Suppressor macrophage treated with lipopolysaccharide for 4 hours (primary cell): ENCODE data around the gene LBHD2.
"Not testable (repeated sequence)": the region's sequence is repeated elsewhere in the genome, so short reads cannot be mapped to it uniquely, and the experiment has no call there.

Source experiments
- DNase-seq: peaks from one replicate; pipeline ENCODE4 v3.0.0-alpha.2; 2020

LBHD2 gene

DNA sequence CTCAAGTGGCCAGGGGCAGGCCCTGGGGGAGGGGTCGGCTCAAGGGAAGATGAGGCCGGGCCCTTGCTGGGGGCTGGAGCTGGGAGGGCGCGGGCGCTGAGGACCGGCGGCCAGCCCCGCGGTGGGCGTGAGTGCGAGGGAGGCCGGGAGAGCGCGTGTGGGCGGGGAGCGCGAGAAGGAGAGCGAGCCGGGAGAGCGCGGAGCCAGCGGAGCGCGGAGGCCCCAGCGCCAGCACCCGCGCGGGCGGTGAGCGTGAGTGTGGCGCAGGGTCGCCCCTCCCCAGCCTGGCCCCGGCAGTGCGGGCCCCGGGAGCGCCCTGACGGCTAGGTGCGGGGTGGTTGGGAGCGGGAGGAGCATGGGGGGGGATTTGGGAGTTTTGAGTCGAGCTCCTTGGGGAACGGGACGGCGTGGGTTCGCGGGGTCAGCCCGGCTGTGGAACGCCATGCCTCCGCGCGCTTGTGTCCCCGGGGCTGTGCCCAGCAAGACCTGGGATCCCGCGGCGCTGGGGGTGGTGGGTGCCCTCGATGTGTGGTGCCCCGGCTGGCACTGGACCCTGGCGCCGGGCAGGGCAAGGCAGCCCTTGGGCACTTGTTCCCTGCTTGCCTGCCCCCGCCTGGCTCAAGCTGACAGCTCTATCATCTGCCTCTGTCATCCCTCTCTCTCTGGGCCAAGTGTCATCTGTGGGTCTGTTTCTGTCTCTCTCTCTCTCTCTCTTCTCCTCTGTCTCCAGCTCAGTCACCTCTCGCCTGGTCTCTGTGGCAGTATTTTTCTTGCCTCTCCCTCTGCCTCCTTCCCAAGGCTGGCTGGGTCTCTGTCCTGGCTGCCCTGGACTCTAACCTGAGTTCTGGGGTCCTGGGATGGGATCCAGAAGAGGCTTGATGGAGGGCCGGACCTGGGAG, at the start of gene LBHD2:
TSS of gene LBHD2 (plus strand) at position 190 of the 899 bp plus-strand sequence. CDS start 1,803 bp downstream, outside the sequence.
- no peak for DNase-seq

DNA sequence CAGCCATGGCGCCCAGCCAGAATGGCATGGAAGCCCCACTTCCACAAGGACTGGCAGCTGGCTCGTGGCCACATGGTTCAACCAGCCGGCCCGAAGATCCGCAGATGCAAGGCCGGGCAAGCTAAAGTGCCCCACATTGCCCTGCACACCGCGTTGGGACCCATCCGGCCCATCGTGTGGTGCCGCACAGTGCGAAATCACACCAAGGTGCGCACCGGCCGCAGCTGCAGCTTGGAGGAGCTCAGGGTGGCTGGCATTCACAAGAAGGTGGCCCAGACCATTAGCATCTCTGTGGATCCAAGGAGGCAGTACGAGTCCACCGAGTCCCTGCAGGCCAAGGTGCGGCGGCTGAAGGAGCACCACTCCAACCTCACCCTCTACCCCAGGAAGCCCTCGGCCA, 42.5 kb upstream of the LBHD2 start:
- DNase-seq, result no peak

DNA sequence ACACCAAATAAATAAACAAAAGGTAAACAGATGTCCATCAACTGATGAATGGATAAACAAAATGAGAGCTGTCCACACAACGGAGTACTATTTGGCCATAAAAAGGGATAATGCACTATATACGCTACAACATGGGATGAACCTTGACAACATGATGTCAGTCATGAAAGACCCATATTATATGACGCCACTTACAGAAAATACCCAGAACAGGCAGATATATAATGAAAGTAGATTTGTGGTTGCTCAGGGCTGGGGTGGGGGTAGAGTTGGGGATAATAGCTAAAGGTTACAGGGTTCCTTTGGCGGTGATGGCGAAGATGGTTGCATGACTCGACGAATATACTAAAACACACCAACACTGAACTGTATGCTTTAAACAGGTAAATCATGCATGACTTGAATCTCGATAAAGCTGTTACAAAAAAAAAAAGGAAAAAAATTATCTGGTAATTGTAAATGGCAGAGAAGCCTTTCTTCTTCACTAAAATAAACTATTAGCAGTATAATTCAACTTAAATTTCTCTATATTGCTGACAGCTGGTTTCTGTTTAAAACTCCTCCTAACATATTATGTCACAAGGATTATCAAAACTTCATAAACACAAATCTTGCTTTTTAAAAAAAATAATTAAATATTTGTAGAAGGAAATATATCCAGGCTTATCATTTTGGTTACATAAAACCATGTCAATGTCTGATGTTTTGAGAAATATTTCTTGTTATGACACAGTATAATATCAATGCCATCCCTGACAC, 40.6 kb upstream of the LBHD2 start:
- no peak for DNase-seq

DNA sequence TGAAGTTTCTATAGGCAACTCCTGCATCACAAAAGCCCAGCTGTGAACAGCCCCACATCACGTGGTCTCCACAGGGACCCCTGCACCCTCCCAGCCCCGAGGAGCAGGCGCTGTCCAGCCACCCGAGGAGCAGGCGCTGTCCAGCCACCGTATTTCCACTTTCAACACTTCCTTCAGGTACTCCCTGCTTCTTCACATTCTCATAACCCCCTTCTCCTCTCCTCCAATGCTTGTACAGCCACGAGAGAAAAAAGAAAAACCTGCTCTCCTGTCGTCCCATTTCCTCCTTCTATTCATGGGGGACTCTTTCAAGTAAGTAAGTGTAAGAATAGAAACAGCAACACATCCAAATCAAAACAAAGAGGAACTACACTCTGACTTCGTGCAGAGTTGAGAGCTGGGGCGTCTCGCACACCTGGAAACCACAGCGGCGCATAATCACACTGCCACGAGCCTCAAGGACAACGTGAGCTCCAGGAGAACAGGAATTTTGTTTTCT, 38.6 kb upstream of the LBHD2 start:
- DNase-seq, result no peak

DNA sequence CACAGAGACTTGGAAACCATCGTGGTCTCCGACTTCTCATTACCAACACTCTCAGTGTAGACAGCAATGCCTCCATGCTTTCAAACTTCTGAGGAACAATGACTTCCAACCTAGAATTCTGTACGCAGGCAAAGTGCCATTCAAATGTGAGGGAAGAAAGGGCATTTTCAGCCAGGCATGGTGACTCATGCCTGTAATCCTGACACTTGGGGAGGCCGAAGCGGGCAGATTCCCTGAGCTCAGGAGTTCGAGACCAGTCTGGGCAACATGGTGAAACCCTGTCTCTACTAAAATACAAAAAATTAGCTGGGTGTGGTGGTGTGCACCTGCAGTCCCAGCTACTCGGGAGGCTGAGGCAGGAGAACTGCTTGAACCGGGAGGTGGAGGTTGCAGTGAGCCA, 36.6 kb upstream of the LBHD2 start:
- not testable (repeated sequence) for DNase-seq

DNA sequence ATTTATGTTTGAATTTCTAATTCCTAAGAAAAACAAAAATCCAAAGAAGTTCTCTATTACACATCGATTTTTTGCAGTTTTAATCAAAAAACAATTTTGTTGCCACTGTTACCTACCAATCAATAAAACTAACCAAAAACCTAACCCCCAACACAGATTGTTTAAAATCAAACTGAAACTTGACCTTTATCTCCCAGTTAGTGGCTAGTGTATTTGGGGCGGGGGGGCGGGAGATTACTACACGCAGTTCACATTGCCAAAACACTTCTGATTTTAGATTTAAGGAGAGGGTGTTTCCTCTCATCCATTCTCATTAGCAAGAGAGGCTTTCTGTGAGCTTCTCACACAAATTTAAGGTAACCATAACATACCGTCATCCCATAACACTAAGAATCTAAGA, 33.1 kb upstream of the LBHD2 start:
- DNase-seq, result no peak

DNA sequence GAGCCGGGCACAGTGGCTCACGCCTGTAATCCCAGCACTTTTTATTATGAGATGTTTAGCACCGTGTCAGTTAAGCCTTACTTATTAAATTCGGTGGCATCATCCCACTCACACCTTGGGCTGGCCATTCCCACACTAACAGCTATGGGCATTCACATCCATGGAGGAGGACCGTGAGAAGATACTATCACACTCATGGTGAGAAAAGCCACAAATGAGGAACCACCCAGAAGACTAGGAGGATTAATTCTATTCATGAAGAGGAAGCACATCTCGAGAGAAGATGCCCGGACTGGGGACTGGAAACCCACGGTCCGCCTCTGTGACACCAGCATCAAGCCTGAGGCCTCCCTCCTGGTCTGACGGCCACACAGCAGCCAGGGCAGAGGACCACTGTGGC, 31.6 kb upstream of the LBHD2 start:
- DNase-seq, result peak; percentile 80

DNA sequence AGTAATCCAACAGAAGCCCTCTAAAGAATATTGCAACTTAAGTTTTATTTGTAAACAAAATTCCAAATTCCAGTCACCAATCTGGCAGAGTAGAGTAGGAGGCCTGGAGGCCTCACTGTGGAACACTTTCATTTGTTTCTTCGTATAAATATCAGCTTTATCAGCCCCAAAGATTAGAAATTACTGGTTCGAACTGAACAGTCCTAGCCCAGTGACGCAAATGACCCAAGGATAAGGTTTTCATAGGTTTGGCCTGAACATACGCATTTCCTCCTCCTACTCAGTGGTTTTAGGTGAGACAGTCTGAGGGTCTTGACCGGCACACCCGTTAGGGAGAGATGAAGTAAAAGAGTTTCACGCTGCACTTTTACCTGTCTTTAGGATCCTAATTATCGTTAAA, 28.3 kb upstream of the LBHD2 start:
- DNase-seq, result no peak

DNA sequence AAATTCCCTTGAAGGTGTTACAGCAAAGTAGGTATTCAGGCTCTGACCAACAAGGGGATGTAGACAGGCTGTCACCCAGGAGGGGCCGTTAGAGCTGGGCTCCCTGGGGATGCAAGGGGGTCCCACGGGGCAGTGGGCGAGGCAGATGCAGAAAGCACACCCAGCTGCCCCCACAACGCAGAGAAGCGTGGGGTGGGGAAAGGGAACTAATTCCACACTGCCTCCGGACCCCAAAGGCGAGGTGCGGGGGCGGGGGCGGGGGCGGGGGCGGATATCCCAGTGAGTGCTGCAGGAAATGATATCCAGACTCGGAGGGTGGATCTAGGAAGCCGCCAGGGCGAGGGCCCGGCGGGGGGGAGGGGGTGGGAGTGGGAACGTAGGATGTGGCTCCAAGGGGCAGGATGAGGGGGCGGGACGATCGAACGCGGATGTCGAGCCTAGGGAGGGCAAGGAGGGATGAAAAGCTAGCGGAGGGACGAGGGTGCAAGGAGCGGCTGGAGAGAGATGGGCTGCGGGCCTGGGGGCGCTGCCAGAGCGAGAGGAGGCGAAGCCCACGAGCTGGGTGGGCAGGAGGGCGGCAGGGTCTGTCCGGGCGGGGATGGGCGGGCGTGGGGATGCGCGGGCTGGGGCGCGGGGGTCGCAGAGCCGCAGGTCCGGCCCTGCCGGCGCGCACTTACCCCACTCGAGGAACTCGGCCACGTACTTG, 27.5 kb upstream of the LBHD2 start:
- DNase-seq, result no peak

DNA sequence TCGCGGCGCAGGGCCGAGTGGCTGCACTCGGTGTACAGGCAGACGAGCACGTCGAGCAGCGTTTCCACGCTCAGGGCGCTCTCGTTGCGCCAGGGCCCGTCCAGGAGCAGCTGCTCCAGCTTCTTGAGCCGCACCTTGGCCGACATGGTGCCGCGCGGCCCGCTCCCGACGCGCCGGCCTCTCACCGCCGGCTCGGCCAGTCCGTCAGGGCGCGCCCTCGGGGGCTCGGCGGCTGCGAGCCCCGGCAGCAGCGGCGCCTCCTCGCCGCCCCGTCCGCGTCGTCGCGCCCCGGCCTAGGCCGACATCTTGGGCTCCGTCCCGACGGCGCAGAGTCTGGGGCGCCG, 27.0 kb upstream of the LBHD2 start:
- DNase-seq, result peak; percentile 14

DNA sequence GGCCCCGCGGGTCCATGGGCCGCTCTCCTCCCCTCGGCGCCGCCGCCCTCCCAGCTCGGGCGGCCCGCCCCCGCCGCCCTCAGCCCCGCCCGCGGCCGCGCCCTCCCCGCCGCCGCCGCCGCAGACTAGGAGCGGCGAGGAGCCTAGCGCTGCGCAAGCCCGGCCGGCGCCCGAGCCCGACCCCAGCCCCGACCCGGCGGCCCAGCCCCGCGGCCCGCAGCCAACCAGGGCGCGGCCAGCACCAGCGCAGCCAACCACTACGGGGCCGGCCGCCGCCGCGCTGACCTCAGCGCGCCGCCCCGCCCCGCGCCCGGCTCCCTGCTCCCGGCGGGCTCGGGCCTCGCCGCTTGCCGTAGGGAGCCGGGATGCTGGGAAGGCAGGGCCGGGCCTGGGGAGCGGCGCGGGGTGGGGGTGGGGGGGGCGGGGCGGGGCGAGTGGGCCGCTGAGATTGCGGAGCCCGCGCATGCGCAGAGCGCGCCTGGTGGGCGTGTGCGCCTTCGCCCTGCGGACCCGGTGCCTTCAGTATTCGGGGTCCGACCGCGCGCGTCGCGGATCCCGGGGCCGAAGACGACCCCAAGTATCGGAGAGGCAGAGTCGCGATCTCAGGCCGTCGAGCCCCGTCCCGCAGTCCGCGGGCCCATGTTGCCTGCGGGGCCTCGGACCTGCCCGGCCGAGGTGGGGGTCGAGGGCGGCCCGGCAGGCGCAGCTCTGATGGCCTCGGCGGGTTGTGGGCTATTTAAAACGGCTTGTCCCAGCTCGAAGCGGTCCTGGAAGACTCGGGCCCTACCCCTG, 26.4 kb upstream of the LBHD2 start, which contains the start of gene CDC42BPB:
TSS of gene CDC42BPB (minus strand) at position 178 of the 792 bp plus-strand sequence. CDS start 376 bp downstream, outside the sequence.
- DNase-seq, result peak; percentile 97

DNA sequence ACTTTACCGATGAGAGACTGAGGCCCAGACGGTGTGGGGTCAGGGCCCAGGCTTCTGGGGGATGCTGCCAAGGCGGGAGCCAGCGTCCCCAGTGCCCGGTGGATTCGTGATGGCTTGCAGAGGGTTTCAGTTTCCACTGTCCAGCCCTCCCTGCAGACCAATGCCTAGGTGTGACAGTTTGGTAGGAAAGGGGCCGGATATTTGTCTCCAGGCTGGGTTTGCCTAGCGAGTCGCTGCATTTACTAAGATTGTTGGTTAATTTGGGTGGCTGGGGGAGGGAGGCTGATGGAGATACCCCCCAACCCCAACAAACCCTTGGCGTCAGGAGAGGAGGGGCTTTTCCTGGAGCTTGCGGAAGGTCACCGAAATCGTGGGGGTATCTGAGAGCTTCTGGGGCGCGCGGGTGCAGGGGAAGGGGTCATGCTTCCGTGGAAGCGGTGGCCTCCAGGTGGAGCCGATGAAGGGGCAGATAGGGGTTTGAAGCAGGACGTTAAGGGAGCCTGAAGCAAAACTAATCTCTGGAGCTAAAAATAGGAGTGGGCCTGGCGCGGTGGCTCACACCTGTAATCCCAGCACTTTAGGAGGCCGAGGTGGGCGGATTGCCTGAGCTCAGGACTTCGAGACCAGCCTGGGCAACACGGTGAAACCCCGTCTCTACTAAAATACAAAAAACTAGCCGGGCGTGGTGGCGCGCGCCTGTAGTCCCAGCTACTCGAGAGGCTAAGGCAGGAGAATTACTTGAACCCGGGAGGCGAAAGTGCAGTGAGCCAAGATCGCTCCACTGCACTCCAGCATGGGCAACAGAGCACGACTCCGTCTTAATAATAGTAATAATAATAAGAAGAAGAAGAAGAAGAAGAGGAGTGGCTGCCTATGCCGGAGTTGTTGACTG, 25.6 kb upstream of the LBHD2 start:
- DNase-seq, result peak; percentile 22

DNA sequence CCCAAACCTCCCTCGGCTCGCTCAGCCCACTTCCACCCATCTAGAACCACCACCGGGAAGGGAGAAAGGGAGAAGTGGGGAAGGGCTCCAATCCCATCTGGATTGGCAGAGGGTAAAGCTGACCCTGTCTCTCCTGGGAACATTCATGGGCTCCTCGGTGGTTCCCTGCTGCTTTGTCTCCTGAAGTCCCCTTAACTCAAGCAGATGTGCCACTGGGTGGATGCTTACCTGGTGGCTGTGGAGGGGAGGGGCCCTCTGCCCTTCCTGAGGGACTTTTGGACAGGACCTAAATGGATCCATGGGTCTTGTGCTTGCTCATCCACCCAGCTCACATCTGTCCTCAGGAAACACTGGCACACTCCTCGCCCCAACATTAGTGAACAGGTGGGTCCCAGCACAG, 24.5 kb upstream of the LBHD2 start:
- no peak for DNase-seq

DNA sequence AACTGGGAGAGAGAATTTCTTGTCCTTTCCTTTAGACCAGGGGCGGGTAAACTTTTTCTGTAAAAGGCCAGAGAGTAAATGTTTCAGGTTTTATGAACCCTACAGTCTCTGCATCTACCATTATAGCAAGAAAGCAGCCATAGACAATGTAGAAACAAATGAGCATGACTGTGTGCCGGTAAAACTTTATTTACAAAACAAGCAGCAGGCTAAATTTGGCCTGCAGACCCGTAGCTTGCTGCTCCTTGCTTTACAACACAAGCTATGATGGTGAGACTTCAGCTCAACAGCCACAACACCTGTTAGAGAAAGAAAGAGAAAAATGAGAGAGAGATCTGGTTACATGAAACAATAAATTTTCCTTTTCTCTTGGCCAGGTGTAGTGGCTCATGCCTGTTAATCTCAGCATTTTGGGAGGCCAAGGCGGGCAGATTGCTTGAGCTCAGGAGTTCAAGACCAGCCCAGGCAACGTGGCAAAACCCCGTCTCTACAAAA, 22.5 kb upstream of the LBHD2 start:
- no peak for DNase-seq

DNA sequence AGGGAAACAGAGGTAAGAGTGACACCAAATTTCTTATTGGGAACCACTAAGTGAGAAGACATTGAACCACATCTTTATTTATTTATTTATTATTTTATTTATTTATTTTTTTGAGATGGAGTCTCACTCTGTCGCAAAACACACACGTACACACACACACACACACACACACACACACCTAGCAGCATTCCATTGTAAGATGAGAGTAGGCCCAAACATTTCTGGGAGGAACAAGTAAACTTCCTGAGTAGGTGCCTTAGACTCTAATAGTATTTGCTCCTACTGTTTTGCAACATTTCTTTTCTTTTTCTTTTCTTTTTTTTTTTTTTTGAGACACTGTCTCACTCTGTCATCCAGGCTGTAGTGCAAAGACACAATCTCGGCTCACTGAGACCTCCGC, 19.6 kb upstream of the LBHD2 start:
- DNase-seq, result no peak

DNA sequence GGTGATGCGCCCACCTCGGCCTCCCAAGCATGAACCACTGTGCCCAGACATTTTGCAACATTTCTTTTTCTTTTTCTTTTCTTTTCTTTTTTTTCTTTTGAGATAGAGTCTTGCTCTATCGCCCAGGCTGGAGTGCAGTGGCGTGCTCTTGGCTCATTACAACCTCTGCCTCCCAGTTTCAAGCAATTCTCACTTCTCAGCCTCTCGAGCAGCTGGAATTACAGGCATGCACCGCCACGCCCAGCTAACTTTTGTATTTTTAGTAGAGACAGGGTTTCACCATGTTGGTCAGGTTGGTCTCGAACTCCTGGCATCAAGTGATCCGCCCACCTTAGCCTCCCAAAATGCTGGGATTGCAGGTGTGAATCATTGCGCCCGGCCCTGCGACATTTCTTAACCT, 19.0 kb upstream of the LBHD2 start:
- no peak for DNase-seq

DNA sequence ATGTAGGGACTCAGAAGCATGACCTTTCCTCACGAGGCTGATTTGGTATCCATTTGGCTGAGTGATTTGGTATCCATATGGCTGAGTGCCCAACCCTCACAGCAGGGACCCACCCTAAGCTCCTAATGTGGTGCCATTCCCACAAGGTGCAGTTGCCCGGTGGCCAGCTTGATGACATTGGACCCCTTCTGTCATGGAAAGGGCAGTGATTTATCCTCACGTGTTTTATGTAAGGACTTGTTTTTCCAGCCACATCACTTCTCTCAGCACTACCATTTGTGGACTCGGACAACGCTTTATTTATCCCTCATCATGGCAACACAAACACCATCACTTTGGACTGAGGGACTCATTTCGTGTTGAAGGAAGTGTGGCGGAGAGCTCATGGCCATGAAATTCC, 18.1 kb upstream of the LBHD2 start:
- no peak for DNase-seq

DNA sequence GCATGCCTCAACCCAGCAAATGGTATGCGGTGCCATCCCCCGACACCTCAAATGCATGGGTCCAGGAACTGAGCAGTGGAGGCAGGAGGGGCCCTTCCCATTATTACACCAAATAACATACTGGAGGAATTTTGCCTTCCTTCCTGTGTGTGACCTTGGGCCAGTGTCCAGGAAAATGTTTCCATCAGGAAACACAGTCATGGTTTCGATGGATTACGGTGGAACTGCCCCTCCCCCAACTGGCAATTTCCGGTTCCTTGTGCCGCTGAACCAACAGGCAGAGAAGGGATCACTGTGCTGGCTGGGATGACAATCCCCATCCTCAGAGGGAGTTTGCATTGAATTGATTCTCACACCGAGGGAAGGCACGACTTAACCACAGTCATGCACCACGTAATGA, 17.6 kb upstream of the LBHD2 start:
- no peak for DNase-seq

DNA sequence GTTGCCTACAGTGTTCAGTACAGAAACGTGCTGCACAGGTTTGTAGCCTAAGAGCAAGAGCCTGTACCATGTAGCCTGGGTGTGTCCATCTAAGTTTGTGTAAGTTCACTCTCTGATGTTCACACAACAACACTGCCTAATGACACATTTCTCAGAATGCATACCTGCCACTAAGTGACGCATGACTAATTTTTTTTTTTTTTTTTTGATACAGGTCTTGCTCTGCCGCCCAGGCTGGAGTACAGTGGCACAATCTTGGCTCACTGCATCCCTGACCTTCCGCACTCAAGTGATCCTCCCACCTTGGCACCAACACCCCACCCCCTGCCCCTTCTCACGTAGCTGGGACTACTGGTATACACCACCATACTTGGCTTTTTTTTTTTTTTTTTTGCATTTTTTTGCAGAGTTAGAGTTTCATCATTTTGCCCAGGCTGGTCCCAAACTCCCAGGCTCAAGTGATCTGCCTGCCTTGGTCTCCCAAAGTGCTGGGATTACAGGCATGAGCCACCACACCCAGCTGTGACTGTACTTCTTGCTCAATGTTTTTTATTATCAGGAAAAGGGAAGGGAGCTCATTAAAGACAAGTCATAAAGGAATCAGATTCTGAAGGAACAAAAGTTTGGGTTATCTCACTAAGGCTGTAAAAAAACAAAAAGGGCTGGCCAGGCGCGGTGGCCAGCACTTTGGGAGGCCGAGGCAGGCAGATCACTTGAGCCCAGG, 16.6 kb upstream of the LBHD2 start:
- DNase-seq, result peak; percentile 52

DNA sequence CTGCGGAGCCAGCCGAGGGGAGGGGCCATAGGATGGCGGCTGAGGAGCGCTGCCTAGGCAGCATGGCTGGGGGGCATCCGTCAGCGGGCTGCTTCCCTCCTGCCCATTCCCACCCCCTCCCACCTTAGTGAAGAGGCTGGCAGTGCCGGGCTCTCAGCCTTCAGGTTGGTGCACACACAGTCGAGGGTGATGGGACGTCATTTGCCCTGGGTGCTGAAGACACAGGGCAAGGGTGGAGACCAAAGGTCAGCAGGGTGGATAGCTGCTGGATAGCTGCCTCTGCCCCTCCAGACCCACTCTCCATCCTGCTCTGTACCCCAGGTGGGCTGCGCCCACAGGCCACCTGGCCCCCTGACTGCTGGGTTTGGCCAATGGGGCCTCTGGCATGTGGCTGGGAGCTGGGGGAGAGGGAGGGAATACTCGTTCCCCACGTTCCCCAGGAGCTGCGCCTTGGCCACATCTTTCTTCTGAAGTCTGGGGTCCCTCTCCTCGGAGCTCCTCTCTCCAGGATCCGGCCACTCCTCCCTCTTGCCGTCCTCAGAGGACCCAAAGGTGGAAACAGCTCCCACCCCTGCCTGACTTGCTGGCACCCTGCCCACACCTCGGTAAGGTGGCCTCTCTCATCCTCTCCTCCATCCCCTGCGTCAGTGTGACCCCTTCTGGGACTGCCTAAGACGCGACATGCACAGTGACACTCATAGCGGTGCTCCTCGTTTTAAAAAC, 15.5 kb upstream of the LBHD2 start:
- no peak for DNase-seq
